Loucy (cell line): ENCODE measurements around the gene RHEBL1.

Experiments
- H2AFZ ChIP-seq: fragments of 200-600 bp; sonication (generic); 2 replicates; pipeline ENCODE4 v1.6.0; 2016; ENCODE audit warnings: antibody characterized with exemption, mild to moderate bottlenecking, low read length, moderate library complexity
- H3F3A ChIP-seq: fragments of 200-600 bp; 2 replicates; pipeline ENCODE4 v1.6.0; 2016; ENCODE audit warnings: antibody characterized with exemption, low read depth, mild to moderate bottlenecking
- H3K27me3 ChIP-seq: fragments of 200-600 bp; sonication (generic); 2 replicates; pipeline ENCODE4 v1.6.1; 2014; ENCODE audit warnings: low read length, mild to moderate bottlenecking; ENCODE audit not compliant: insufficient read depth, poor library complexity, severe bottlenecking
- H3K36me3 ChIP-seq: fragments of 200-600 bp; sonication (generic); 2 replicates; pipeline ENCODE4 v1.6.1; 2016; ENCODE audit warnings: low read length; ENCODE audit not compliant: insufficient read depth
- H3K4me1 ChIP-seq: fragments of 200-600 bp; sonication (generic); 2 replicates; pipeline ENCODE4 v1.5.1; 2014; ENCODE audit warnings: low read length, mild to moderate bottlenecking; ENCODE audit not compliant: insufficient read depth, poor library complexity, severe bottlenecking
- H3K4me2 ChIP-seq: fragments of 200-600 bp; sonication (generic); 2 replicates; pipeline ENCODE4 v1.6.0; 2014; ENCODE audit warnings: antibody characterized with exemption, low read length, low read depth, mild to moderate bottlenecking; ENCODE audit not compliant: poor library complexity, severe bottlenecking
- H3K4me3 ChIP-seq: fragments of 200-600 bp; sonication (generic); 2 replicates; pipeline ENCODE4 v1.5.1; 2014; ENCODE audit warnings: low read length, mild to moderate bottlenecking, mixed read lengths; ENCODE audit not compliant: poor library complexity, severe bottlenecking
- H3K79me2 ChIP-seq: fragments of 200-600 bp; sonication (generic); 2 replicates; pipeline ENCODE4 v1.6.1; 2014; ENCODE audit warnings: low read length; ENCODE audit not compliant: insufficient read depth
- H3K9ac ChIP-seq: fragments of 200-600 bp; sonication (generic); 2 replicates; pipeline ENCODE4 v1.6.0; 2014; ENCODE audit warnings: mild to moderate bottlenecking, low read depth, low read length, moderate library complexity; ENCODE audit not compliant: poor library complexity, severe bottlenecking
- H3K9me2 ChIP-seq: fragments of 200-600 bp; sonication (generic); replicated peaks from 2 replicates; pipeline ENCODE4 v1.6.1; 2016; ENCODE audit warnings: low read depth, low read length, mixed read lengths
- H3K9me3 ChIP-seq: fragments of 200-600 bp; sonication (generic); 2 replicates; pipeline ENCODE4 v1.6.1; 2014; ENCODE audit warnings: mild to moderate bottlenecking, antibody characterized with exemption, low read length, low read depth; ENCODE audit not compliant: insufficient read depth
- H4K20me1 ChIP-seq: fragments of 200-600 bp; sonication (generic); 2 replicates; pipeline ENCODE4 v1.6.0; 2014; ENCODE audit warnings: antibody characterized with exemption, low read length, mild to moderate bottlenecking; ENCODE audit not compliant: insufficient read depth, poor library complexity, severe bottlenecking
- EZH2phosphoT487 ChIP-seq: fragments of 200-600 bp; IDR thresholded peaks from 2 replicates; pipeline ENCODE4 v1.6.1; 2018; ENCODE audit warnings: antibody characterized with exemption, mild to moderate bottlenecking, moderate library complexity, borderline replicate concordance
- TF ChIP-seq, protein P1 (sequence below): fragments of 200-600 bp; sonication (generic); conservative IDR thresholded peaks from 2 replicates; pipeline ENCODE4 v1.5.1; 2014; ENCODE audit warnings: mild to moderate bottlenecking, antibody characterized with exemption, low read length

Gene RHEBL1

DNA sequence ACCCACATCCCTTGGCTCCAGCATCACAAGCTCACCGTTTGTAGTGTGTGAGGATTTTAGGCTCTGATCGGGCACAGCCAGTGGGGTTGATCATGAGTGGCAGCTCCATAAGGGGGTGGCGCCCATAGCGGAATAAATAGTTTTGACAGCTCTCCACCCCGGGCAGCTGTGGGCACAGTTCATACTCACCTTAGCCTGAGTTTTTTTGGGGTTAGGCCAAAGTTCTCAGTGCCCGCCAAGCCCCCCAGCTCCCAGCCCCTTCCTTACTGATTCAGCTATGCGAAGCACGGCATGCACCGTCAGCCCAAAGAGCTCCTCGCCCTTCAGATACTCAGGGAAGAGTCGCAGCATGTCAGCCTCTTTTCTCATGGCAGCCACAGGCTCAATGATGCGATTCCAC is 45.2 kb downstream of the RHEBL1 start:
- no peak overlapping the region for H3K9ac ChIP-seq
- peaks cover 4% of the 10 kb centered on the region for H3F3A ChIP-seq
- H3K9me3 ChIP-seq, result no peaks in the 10 kb centered on the region
- TF ChIP-seq, protein P1, sequence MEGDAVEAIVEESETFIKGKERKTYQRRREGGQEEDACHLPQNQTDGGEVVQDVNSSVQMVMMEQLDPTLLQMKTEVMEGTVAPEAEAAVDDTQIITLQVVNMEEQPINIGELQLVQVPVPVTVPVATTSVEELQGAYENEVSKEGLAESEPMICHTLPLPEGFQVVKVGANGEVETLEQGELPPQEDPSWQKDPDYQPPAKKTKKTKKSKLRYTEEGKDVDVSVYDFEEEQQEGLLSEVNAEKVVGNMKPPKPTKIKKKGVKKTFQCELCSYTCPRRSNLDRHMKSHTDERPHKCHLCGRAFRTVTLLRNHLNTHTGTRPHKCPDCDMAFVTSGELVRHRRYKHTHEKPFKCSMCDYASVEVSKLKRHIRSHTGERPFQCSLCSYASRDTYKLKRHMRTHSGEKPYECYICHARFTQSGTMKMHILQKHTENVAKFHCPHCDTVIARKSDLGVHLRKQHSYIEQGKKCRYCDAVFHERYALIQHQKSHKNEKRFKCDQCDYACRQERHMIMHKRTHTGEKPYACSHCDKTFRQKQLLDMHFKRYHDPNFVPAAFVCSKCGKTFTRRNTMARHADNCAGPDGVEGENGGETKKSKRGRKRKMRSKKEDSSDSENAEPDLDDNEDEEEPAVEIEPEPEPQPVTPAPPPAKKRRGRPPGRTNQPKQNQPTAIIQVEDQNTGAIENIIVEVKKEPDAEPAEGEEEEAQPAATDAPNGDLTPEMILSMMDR, result no peak
- no peak for TF ChIP-seq EZH2phosphoT487
- no peak overlapping the region for H2AFZ ChIP-seq
- peaks cover 5% of the 10 kb centered on the region for H3K4me1 ChIP-seq
- H3K36me3 ChIP-seq, result peaks cover 74% of the 10 kb centered on the region; the same call in 1 of the 2 replicates
- no peaks in the 10 kb centered on the region for H3K79me2 ChIP-seq
- no peaks in the 10 kb centered on the region for H3K27me3 ChIP-seq
- no peaks in the 10 kb centered on the region for H4K20me1 ChIP-seq
- no peak overlapping the region for H3K4me3 ChIP-seq
- no peaks in the 10 kb centered on the region for H3K9me2 ChIP-seq
- H3K4me2 ChIP-seq, result no peak overlapping the region

DNA sequence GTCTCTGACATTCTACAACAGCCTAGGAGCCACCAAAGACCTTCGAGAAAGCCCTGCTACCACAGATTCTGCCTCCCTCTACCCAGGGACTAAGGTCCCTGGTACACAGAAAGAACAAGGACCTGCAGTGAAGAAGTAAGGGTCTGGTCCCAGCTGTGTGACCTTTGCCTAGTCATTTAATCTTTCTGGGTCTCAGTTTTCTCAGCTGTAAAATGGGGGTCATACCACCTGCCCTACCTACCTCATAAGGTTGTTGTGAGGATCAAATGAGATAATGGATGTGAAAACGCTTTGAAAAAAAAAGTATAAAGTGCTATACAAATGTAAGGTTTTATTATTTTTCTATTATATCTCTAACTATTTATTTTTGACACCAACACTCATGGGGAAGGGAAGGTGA is 46.0 kb downstream of the RHEBL1 start:
- no peak for TF ChIP-seq EZH2phosphoT487
- TF ChIP-seq, protein P1, result no peak
- no peak overlapping the region for H3K9ac ChIP-seq
- peaks cover 12% of the 10 kb centered on the region for H3K4me1 ChIP-seq
- no peak overlapping the region for H2AFZ ChIP-seq
- H3K4me3 ChIP-seq, result no peak overlapping the region
- peaks cover 68% of the 10 kb centered on the region; the same call in 1 of the 2 replicates for H3K36me3 ChIP-seq
- no peaks in the 10 kb centered on the region for H3K79me2 ChIP-seq
- H3K9me3 ChIP-seq, result no peaks in the 10 kb centered on the region
- H4K20me1 ChIP-seq, result no peaks in the 10 kb centered on the region
- H3K27me3 ChIP-seq, result no peaks in the 10 kb centered on the region
- H3F3A ChIP-seq, result peaks cover 10% of the 10 kb centered on the region
- no peaks in the 10 kb centered on the region for H3K9me2 ChIP-seq
- no peak overlapping the region for H3K4me2 ChIP-seq

DNA sequence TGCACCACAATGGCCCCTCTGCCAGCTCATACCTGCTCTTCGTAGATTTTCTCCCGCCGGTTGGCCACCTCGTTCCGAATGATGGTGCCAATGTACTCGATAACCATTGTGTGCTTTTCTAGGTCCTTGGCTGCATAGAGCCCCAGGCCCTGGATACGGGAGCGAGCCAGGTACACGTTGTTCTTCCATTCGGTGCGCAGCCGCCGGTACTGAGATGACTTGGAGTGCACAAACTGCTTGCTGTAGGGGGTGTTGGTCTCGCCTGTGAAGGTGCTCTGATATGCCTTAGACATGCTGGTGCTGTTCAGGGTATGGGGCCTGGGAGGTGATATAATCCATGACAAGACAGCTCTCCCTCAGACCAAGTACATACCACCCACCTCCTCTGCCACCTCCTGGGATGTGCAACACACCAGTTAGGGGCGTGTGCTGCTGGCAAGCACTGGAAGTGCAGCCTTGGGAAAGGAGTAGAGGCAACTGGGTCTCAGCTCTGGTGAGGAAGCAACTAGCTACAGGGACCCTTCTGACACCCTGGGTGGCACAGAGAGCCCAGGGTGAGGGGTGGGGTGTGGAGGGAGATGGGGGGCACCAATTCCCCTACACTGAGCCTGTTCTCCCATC is 47.1 kb downstream of the RHEBL1 start:
- Histone ChIP-seq H3K4me2 (no peak overlapping the region), H3K9ac (no peak overlapping the region), H3K9me2 (no peaks in the 10 kb centered on the region), H3K4me1 (peaks cover 16% of the 10 kb centered on the region), H3F3A (peaks cover 10% of the 10 kb centered on the region), H2AFZ (no peak overlapping the region), H3K27me3 (no peaks in the 10 kb centered on the region), H3K36me3 (peaks cover 57% of the 10 kb centered on the region; the same call in 1 of the 2 replicates), H3K79me2 (0 out of 2 replicates have a peak, but pooled peaks cover 4% of the 10 kb centered on the region), H3K9me3 (no peaks in the 10 kb centered on the region), H3K4me3 (no peak overlapping the region), H4K20me1 (no peaks in the 10 kb centered on the region)
- TF ChIP-seq, protein P1, result no peak
- TF ChIP-seq EZH2phosphoT487, result no peak
